HepG2 (cell line): ENCODE measurements around the gene TRIM28. TPM values are rescaled to one million over a fixed set of nuclear protein-coding genes. Genes with fewer than 3 reads are reported as not detected.

ENCODE experiments used
- AGO1 ChIP-seq: fragments of 200-400 bp; formaldehyde crosslinking; IDR thresholded peaks from 2 replicates; pipeline ENCODE4 v1.6.1; 2017; ENCODE audit warnings: mild to moderate bottlenecking, low read depth, low read length, moderate library complexity; ENCODE audit not compliant: poor library complexity, severe bottlenecking
- CBX2 ChIP-seq, 2 experiments: fragments of 200-600 bp in 1 of 2; sonication (generic); formaldehyde crosslinking in 1 of 2; IDR thresholded peaks; 2 replicates each; pipeline versions ENCODE4 v1.7.0 to v1.8.1; 2018 to 2022; ENCODE audit warnings: low read depth in 2 of 2, low read length in 1 of 2, mild to moderate bottlenecking in 1 of 2, missing genetic modification reagents in 1 of 2
- CREB1 ChIP-seq, 2 experiments: fragments of 450-650 bp in 1 of 2; IDR thresholded peaks; 2 replicates each; pipeline ENCODE4 v1.6.1; 2016 to 2017; ENCODE audit warnings: control low read depth in 1 of 2, mild to moderate bottlenecking in 1 of 2, missing compliant biosample characterization in 1 of 2, missing genetic modification characterization in 1 of 2
- GTF3A ChIP-seq: sonication (generic); formaldehyde crosslinking; conservative IDR thresholded peaks from 2 replicates; pipeline ENCODE4 v1.4.0; 2020; ENCODE audit warnings: mild to moderate bottlenecking, missing genetic modification reagents
- HNRNPH1 ChIP-seq: fragments of 200-400 bp; formaldehyde crosslinking; optimal IDR thresholded peaks from 2 replicates; pipeline ENCODE3; 2017; ENCODE audit warnings: mild to moderate bottlenecking, low read depth, low read length
- HOXD1 ChIP-seq: sonication (generic); formaldehyde crosslinking; IDR thresholded peaks from 2 replicates; pipeline ENCODE4 v1.5.0; 2020; ENCODE audit warnings: missing genetic modification reagents
- KMT2A ChIP-seq: sonication (generic); formaldehyde crosslinking; IDR thresholded peaks from 2 replicates; pipeline ENCODE4 v1.4.0; 2020; ENCODE audit warnings: missing genetic modification reagents
- NONO ChIP-seq, 2 experiments: fragments of 450-650 bp in 1 of 2; sonication (generic) in 1 of 2; formaldehyde crosslinking in 1 of 2; IDR thresholded peaks in 1 of 2; conservative IDR thresholded peaks in 1 of 2; 2 replicates each; pipeline versions ENCODE4 v1.6.1 to v1.8.0; 2017 to 2022; ENCODE audit warnings: mild to moderate bottlenecking in 1 of 2, missing genetic modification reagents in 1 of 2, moderate library complexity in 1 of 2
- PPARG ChIP-seq: conservative IDR thresholded peaks from 2 replicates; pipeline ENCODE4 v1.6.1; 2016; ENCODE audit warnings: missing biosample characterization, missing genetic modification reagents
- PRPF4 ChIP-seq: fragments of 200-400 bp; formaldehyde crosslinking; IDR thresholded peaks from 2 replicates; pipeline ENCODE4 v1.6.1; 2016; ENCODE audit warnings: low read length, low read depth; ENCODE audit not compliant: poor library complexity, severe bottlenecking
- SPEN ChIP-seq: sonication (generic); formaldehyde crosslinking; IDR thresholded peaks from 2 replicates; pipeline ENCODE4 v1.5.1; 2020; ENCODE audit warnings: low read depth, mild to moderate bottlenecking, missing genetic modification reagents
- TBL1XR1 ChIP-seq: fragments of 150-350 bp; IDR thresholded peaks from 2 replicates; pipeline ENCODE4 v1.6.1; 2014; ENCODE audit warnings: borderline replicate concordance, low read length; ENCODE audit not compliant: partially characterized antibody
- XRCC5 ChIP-seq: fragments of 200-400 bp; formaldehyde crosslinking; optimal IDR thresholded peaks from 2 replicates; pipeline ENCODE3; 2017; ENCODE audit warnings: mild to moderate bottlenecking, low read length
- YEATS2 ChIP-seq: sonication (generic); formaldehyde crosslinking; IDR thresholded peaks from 2 replicates; pipeline ENCODE4 v1.4.0; 2020; ENCODE audit warnings: missing genetic modification reagents, borderline replicate concordance
- ZNF124 ChIP-seq: sonication (generic); formaldehyde crosslinking; IDR thresholded peaks from 2 replicates; pipeline ENCODE4 v1.4.0; 2020; ENCODE audit warnings: missing genetic modification reagents
- ZNF224 ChIP-seq: sonication (generic); formaldehyde crosslinking; IDR thresholded peaks from 2 replicates; pipeline ENCODE4 v1.5.0; 2020; ENCODE audit warnings: mild to moderate bottlenecking, missing genetic modification reagents
- ZNF614 ChIP-seq: IDR thresholded peaks from 2 replicates; pipeline ENCODE4 v1.6.1; 2018; ENCODE audit warnings: missing biosample characterization, missing genetic modification reagents, inconsistent platforms, borderline replicate concordance
- ZNF615 ChIP-seq: sonication (generic); formaldehyde crosslinking; IDR thresholded peaks from 2 replicates; pipeline ENCODE4 v1.5.0; 2020; ENCODE audit warnings: mild to moderate bottlenecking, missing genetic modification reagents, borderline replicate concordance
- ZSCAN25 ChIP-seq: sonication (generic); formaldehyde crosslinking; IDR thresholded peaks from 2 replicates; pipeline ENCODE4 v1.8.0; 2022; ENCODE audit warnings: mild to moderate bottlenecking, missing genetic modification reagents
- polyA plus RNA-seq, 8 experiments: library from polyadenylated mRNA; depleted of rRNA in 3 of 8; stranded (reverse) in 7 of 8; unstranded in 1 of 8; fragments of >200 nt; fragmentation: Illumina TruSeq in 4 of 8; extraction: Trizol in 4 of 8; gene quantifications; 2 replicates each; pipeline versions ENCODE4 v1.2.1 to v1.2.3, GENCODE V29; 2011 to 2016; ENCODE audit warnings: low read depth in 4 of 8, missing spikeins in 1 of 8, mixed read lengths in 1 of 8; ENCODE audit not compliant: insufficient read depth in 1 of 8
- total RNA-seq, 5 experiments: library from RNA; depleted of rRNA; stranded (reverse); fragments of >200 nt; fragmentation: Illumina TruSeq; extraction: Trizol; gene quantifications; 2 replicates each; pipeline ENCODE4 v1.2.3, GENCODE V29; 2016; ENCODE audit warnings: low read depth in 1 of 5
- TF ChIP-seq, protein P1 (sequence below): sonication (generic); formaldehyde crosslinking; IDR thresholded peaks from 2 replicates; pipeline ENCODE4 v1.4.0; 2020; ENCODE audit warnings: missing genetic modification reagents
- TF ChIP-seq, protein P2 (sequence below): sonication (generic); formaldehyde crosslinking; IDR thresholded peaks from 2 replicates; pipeline ENCODE4 v1.4.0; 2020; ENCODE audit warnings: missing genetic modification reagents, mild to moderate bottlenecking, borderline replicate concordance
- TF ChIP-seq, protein P3 (sequence below): sonication (generic); formaldehyde crosslinking; IDR thresholded peaks from 2 replicates; pipeline ENCODE4 v1.4.0; 2020; ENCODE audit warnings: missing genetic modification reagents
- TF ChIP-seq, protein P4 (sequence below): sonication (generic); formaldehyde crosslinking; IDR thresholded peaks from 2 replicates; pipeline ENCODE4 v1.5.1; 2020; ENCODE audit warnings: mild to moderate bottlenecking, missing genetic modification reagents, borderline replicate concordance

The TRIM28 gene
- total and polyA plus RNA-seq, 2 of the 13 experiments (the other 11 are each of a cell fraction or from before 2014, with no cell fraction given): 361 to 439 TPM

DNA sequence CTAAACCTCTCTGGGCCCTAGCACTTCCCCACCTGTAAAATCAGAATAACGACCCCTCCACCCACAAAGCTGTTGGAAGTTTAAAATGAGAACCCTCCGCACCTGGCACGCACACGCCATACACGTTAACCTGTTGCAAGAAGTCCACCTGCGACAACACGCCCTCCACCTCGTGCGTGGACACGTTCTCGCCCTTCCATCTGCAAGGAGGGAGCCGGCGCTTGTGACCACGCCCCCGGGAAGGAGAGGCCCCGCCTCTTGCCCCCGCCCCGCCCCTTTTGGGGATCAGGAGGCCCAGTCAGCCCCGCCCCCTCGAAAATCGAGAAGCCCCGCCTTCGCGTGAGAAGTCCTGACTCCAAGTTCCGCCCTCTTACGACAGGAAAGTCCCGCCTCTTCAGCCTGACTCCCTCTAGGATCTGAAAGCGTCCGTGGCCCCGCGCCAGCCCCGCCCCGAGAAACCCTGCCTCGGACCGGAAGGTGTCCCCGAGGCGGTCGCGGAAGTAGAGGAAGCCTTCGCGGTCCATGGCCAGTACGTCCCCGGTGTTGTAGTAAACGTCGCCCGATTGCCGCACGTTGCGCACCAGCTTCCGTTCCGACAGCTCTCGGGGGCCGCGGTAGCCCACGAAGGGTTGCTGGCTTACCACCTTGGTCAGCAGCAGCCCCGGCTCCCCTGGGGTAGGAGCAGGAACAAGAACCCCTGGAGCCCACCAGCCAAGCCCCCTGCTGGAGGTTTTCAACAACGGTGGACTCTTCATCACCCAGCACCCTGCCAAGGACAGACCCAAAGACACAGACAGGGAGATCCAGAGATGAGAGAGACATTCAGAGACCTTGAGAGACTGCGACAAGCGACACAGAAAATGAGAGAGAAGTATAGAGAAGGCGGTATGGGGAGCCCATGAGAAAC is 44.6 kb upstream of the TRIM28 start (continued):
- TF ChIP-seq HOXD1 (CRISPR knock-in tag) (0 out of 2 replicates have a peak, but pooled peaks have one; percentile 65), ZSCAN25 (CRISPR knock-in tag) (peak; percentile 23; the same call in 1 of the 2 replicates), ZNF615 (CRISPR knock-in tag) (no peak), ZNF124 (peak; percentile 79), YEATS2 (CRISPR knock-in tag) (peak; percentile 97), NONO (IDR thresholded peaks at IDR 0.05) (no peak), NONO (CRISPR knock-in tag; conservative IDR thresholded peaks at IDR 0.05) (peak; percentile 95), KMT2A (CRISPR knock-in tag) (peak; percentile 93), GTF3A (CRISPR knock-in tag) (0 out of 2 replicates have a peak, but pooled peaks have one; percentile 72), HNRNPH1 (no peak), PRPF4 (no peak), PPARG (0 out of 2 replicates have a peak, but pooled peaks have one; percentile 21), AGO1 (peak; percentile 88), ZNF224 (CRISPR knock-in tag) (no peak; the same call in 1 of the 2 replicates), XRCC5 (peak; percentile 94), TBL1XR1 (peak; percentile 62), CBX2 (IDR thresholded peaks at IDR 0.05; ENCODE audit: low read depth, low read length) (no peak), CBX2 (CRISPR knock-in tag; IDR thresholded peaks at IDR 0.05; ENCODE audit: low read depth) (no peak), CREB1 (IDR thresholded peaks at IDR 0.05) (peak; percentile 72), CREB1 (CRISPR knock-in tag; IDR thresholded peaks at IDR 0.05) (peak; percentile 81), ZNF614 (peak; percentile 60; the same call in 1 of the 2 replicates), SPEN (CRISPR knock-in tag) (peak; percentile 94)
- TF ChIP-seq, protein P1, sequence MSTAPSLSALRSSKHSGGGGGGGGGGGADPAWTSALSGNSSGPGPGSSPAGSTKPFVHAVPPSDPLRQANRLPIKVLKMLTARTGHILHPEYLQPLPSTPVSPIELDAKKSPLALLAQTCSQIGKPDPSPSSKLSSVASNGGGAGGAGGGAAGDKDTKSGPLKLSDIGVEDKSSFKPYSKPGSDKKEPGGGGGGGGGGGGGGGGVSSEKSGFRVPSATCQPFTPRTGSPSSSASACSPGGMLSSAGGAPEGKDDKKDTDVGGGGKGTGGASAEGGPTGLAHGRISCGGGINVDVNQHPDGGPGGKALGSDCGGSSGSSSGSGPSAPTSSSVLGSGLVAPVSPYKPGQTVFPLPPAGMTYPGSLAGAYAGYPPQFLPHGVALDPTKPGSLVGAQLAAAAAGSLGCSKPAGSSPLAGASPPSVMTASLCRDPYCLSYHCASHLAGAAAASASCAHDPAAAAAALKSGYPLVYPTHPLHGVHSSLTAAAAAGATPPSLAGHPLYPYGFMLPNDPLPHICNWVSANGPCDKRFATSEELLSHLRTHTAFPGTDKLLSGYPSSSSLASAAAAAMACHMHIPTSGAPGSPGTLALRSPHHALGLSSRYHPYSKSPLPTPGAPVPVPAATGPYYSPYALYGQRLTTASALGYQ (CRISPR knock-in tag): 0 out of 2 replicates have a peak, but pooled peaks have one; percentile 45
- TF ChIP-seq, protein P2, sequence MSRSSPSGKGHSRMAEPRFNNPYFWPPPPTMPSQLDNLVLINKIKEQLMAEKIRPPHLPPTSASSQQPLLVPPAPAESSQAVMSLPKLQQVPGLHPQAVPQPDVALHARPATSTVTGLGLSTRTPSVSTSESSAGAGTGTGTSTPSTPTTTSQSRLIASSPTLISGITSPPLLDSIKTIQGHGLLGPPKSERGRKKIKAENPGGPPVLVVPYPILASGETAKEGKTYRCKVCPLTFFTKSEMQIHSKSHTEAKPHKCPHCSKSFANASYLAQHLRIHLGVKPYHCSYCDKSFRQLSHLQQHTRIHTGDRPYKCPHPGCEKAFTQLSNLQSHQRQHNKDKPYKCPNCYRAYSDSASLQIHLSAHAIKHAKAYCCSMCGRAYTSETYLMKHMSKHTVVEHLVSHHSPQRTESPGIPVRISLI (CRISPR knock-in tag): peak; percentile 50; the same call in 1 of the 2 replicates
- TF ChIP-seq, protein P3, sequence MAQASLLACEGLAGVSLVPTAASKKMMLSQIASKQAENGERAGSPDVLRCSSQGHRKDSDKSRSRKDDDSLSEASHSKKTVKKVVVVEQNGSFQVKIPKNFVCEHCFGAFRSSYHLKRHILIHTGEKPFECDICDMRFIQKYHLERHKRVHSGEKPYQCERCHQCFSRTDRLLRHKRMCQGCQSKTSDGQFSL (CRISPR knock-in tag): no peak
- TF ChIP-seq, protein P4, sequence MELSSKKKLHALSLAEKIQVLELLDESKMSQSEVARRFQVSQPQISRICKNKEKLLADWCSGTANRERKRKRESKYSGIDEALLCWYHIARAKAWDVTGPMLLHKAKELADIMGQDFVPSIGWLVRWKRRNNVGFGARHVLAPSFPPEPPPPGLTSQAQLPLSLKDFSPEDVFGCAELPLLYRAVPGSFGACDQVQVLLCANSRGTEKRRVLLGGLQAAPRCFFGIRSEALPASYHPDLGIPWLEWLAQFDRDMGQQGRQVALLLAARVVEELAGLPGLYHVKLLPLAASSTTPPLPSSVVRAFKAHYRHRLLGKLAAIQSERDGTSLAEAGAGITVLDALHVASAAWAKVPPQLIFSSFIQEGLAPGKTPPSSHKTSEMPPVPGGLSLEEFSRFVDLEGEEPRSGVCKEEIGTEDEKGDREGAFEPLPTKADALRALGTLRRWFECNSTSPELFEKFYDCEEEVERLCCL (CRISPR knock-in tag): no peak
